ENCODE measurements around the gene HAPLN3.

DNA sequence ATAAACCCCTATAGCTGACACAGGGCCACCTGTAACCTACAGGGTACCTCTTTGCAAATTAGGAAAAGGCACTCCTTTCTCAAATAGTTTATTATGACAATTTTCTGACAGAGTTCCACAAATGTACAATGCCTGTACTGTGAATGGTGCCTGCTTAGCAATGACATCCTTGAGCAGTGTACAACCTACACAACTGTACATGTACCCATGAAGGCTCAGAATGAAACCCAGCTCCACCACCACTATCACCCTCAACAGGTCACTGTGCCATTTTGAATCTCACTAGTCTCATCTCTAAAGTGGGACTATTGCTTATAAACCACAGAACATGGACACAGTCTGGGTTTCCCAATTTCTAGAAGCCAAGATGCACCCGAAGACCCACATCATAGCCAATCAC, 10.8 kb upstream of the HAPLN3 start:
- TF ChIP-seq CTCF (IDR thresholded peaks at IDR 0.05) (no peak), POLR2A (IDR thresholded peaks at IDR 0.05) (no peak)

Data from ovary (tissue), 3 donors.